Activated gamma-delta T cell treated with anti-CD3 and anti-CD28 coated beads, Interleukin-2, amount 50 U/mL, for 16 hours (primary cell): ENCODE data around the gene PLBD2.

Experiments used
- DNase-seq: peaks from one replicate; pipeline ENCODE4 v3.0.0-alpha.2; 2020; ENCODE audit warnings: low read depth

PLBD2 gene

DNA sequence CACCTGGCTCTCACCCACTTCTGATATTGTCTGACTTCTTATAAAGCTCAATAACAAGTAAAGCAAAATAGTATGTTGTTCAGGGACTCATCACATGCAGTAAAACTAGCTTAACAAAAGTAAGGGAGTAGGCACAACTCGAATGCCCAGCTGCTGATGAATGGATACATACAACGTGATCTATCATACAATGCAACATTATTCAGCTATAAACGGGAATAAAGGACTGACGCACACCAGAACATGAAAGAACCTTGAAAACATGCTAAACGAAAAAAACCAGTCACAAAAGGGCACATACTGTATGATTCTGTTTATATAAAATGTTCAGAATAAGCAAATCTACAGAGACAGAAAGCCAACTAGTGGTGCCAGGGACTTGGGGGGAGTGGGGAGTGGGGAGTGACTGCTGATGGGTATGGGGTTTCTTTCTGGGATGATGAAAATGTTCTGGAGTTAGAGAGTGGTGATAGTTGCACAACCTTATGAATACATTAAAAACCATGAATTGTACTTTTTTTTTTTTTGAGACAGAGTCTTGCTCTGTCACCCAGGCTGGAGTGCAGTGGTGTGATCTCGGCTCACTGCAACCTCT, 11.1 kb downstream of the PLBD2 start:
- DNase-seq, result no peak

DNA sequence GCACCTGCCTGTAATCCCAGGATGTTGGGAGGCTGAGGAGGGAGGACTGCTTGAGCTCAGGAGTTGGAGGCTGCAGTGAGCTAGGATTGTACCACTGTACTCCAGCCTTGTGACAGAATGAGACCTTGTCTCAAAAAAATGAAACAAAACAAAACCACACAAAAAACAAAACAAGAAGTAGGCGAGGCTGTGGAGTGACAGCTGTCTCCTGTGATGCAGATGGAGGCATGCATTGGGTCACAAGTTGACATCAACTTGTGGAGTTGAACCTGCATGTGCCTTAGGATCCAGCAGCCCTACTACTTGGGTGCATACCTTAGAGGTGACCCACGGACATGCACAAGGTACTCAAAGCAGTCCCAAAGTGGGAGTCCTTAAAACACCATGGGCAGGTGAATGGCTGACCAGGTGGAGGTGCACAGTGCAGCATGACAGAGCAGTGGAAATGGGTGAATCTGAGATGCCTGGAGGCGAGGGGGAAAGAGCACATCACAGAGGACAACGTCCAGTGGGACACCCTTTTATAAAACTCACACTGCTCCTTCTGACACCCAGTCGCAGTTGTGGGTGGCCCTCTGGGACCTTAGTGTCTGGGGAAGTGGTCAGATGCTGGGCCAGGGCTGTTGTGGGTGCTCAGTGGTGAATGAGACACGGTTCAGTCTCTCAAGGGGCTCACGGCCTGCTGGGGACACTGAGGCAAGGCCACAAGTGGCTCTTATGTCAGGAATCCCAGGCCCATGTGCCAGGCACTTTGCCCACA, 12.7 kb downstream of the PLBD2 start:
- DNase-seq, result no peak

DNA sequence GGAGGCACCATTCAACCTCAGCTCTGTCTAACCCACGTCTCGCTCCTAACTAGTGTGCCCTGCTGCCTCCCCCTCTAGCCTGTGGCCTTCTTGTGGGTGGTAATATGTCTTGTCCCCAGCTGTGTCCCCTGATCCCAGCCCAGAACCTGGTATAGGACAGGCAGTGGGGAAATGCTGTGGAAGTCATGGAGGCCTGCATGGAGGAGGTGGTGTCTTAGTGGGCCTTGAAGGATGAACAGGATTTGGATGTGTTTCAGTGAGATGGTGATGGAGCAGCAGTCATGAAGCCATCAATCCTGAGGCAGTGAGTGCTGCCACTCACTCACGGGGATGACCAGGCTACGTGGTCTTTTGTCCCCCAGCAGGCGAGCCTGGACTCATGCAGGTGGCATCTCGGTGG, 13.4 kb downstream of the PLBD2 start:
- no peak for DNase-seq

- DNase-seq, result no peak
Measured at GRCh38 chr12:113372371-113372770, 14.0 kb downstream of the PLBD2 start.

DNA sequence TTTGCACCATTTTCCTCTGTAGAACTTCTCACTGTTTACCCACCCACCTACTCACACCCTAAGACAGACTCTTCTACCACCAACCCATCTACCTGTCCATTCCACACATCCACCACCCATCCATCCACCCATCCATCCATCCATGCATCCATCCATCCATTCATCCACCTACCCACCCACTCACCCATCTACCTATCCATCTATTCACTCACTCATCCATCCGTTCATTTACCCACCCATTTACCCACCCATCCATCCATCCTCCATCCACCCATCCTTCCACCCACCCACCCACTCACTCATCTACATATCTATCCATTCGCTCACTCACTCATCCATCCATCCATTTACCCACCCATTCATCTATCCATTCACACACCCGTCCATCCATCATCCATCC, 15.1 kb downstream of the PLBD2 start:
- DNase-seq, result no peak

GRCh38 chr12:113373969-113374368, 15.6 kb downstream of the PLBD2 start:
- no peak for DNase-seq

DNA sequence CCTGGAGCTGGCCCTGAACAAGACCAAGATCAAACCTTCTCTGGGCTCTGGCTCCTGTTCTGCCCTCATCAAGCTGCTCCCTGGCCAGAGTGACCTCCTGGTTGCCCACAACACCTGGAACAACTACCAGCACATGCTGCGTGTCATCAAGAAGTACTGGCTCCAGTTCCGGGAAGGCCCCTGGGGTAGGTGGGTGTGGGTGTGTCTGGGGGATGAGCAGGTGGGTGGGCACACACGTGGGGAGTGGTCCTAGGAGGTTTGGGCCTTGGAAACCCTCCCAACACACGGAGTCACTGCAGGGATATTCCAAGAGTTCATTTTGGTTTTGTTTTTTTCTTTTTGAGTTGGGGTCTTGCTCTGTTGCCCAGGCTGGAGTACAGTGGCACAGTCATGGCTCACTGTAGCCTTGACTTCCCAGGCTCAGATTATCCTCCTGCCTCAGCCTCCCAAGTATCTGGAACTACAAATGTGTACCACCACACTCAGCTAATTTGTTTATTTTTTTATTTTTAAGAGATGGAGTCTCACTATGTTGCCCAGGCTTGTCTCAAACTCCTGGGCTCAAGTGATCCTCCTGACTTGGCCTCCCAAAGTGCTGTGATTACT, 16.5 kb downstream of the PLBD2 start:
- DNase-seq, result no peak

DNA sequence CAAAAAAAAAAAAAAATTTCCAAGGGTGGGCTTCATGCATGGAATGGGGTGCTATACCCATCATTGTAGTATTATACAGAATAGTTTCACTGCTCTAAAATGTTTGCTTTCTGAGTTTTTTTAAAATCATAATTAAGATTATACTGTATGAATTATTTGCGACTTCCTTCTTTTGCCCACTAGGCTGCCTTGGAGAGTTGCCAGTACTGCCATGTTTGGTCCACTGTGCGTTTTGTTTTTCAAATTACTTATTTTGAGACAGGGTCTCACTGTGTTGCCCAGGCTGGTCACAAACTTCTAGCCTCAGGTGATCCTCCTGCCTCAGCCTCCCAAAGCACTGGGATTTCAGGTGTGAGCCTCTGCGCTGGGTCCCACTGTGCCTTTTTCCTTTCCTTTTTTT, 19.9 kb downstream of the PLBD2 start:
- DNase-seq, result no peak

- no peak for DNase-seq
Measured at GRCh38 chr12:113381220-113381619, 22.8 kb downstream of the PLBD2 start.

- DNase-seq, result no peak
Measured at GRCh38 chr12:113382206-113382605, 23.8 kb downstream of the PLBD2 start.

- no peak for DNase-seq
Measured at GRCh38 chr12:113384778-113385177, 26.4 kb downstream of the PLBD2 start.

GRCh38 chr12:113385282-113385882, 27.0 kb downstream of the PLBD2 start:
- no peak for DNase-seq

DNA sequence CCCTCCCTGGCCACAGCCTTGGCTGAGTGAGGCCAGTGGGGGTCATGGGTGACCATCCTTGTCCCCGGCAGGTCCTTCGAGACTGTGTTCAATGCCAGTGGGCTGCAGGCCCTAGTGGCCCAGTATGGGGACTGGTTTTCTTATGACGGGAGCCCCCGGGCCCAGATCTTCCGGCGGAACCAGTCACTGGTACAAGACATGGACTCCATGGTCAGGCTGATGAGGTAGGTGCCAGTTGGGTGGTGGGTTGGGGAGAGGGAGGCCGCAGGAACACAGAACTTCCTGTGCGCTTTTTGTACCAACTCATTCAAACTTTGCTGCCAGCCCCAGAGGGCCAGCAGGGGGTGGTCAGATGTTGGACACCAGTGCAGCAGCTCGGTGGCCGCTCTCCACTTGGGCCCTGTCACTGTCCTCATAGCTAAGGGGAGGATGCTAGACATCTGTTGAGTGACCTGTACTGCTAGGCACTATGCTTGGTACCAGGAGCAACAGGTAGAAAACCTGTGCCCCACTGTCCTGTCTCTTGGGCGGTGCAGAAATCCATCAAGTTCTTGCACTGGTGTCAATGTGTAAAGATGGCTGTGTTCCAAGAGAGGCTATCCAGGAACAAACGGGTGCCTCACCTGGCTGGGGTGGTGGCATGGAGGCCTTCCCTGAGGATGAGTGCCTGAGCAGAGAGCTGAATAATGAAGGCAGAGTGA, 28.6 kb downstream of the PLBD2 start:
- no peak for DNase-seq

- DNase-seq, result no peak
Measured at GRCh38 chr12:113387631-113388030, 29.2 kb downstream of the PLBD2 start.

DNA sequence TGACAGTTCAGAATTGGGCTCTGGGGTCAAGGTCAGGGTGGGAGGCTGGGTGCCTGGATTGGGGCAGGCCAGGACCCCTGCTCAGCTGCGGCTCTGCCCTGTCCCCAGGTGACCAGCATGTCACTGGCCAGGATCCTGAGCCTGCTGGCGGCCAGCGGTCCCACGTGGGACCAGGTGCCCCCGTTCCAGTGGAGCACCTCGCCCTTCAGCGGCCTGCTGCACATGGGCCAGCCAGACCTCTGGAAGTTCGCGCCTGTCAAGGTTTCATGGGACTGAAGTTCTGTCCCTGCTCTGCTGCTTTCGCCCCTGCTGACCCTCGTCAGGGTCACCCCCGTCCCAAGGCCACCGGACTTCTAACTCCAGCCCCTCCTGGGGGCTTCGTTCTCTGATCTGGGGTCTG, 30.0 kb downstream of the PLBD2 start:
- no peak for DNase-seq

DNA sequence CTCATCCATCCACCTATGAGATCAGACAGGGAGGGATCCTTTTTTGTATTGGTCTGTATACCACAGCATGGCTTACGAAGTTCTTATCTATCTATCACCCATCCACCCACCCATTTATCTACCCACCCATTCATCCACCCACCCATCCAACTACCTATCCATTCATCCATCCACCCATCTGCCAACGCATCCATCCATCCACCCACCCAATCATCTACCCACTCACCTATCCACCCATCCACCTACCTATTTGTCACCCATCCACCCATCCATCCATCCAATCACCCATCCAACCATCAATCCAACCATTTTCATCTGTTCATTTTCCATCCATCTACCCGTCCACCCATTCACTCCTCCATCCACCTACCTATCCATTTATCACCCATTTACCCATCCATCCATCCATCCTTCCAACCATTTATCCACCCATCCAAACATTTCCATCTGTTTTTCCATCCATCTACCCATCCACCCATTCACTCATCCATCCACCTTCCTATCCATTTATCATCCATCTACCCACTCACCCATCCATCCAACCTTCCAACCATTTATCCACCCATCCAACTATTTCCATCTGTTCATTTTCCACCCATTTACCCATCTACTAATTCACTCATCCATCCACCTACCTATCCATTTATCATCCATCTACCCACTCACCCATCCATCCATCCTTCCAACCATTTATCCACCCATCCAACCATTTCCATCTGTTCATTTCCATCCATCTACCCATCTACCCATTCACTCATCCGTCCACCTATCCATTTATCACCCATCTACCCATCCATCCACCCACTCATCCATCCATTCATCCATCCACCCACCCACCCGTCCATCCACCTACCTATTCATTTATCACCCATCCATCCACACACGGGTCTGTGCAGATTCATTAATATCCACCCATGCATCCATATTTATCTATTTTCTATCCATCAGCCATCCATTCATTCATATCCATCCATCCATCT, 32.0 kb downstream of the PLBD2 start:
- no peak for DNase-seq

DNA sequence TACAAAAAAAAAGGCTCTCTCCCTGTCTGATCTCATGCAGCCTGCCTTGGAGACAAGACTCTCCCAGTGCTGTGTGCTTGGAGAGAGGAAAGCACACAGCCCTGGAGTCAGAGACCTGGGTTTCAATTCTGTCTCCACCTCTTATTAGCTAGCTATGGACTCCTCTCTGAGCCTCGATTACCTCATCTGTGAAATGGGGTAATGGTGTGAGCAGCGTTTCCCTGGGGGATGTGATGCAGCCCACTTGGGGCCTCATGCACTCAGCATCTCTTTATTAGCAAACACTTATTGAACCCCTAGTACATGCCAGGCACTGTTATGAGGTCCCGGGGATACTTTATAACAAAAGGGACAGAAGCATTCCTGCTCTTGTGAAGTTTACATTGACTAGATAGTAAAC, 32.8 kb downstream of the PLBD2 start:
- DNase-seq, result no peak

GRCh38 chr12:113391650-113392337, 33.4 kb downstream of the PLBD2 start:
- DNase-seq, result no peak

DNA sequence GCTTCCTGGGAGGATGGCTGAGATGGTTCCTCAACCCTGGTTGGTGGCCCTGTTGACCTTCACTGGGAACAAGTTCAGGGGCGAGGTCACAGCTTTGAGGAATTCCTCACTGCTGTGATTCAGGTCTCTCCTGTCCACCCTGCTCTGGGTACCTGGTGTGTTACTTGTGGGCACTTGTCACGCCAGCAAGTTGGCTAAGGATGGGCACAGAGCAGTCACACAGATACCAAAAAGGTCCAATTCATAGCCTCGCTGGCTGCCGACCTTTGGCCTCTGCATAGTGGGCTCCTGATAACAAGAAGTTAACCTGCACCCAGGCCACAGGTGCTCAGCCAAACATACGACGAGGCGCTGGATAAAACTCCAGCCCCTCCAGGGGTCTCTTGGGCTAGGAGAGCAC, 34.1 kb downstream of the PLBD2 start:
- DNase-seq, result no peak

DNA sequence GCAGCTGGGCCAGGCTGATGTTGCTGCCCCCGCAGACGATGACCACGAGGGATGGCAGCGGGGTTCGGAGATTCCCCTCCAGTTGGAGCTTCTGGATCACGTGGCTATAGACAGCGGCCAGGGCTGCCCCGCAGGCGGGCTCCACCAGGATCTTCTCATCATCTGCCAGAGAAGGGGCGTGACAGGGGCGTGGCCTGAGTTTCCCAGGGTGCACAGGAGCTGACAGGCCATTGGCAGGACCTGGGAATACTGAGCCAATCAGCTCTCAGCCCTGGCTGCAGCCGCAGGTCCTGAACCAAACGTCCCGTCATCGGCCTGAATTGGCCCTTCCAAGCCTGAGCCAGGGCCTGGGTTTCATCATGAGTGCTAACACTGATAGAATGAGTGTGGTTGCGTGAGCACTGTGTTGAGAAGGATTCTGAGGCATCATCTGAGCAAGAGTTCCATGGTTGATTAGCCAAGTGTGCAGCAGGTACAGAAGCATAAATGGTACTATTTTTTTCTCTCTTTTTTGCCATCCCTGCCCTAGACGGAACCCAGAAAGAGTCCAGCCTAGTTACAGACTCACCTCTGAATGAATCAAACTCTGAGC, 34.7 kb downstream of the PLBD2 start:
- DNase-seq, result no peak
